ENCODE results near the gene RHBDL2.

RHBDL2 gene

GRCh38 chr1:38908821-38909220 lies 32.8 kb downstream of the RHBDL2 start:
- H3K27me3 ChIP-seq (ENCODE audit: control insufficient read depth, insufficient read depth, low read length): no peaks in the 10 kb centered on the region
- no peaks in the 10 kb centered on the region for H3K36me3 ChIP-seq (ENCODE audit: control insufficient read depth, insufficient read depth, low read length)
- H3K4me3 ChIP-seq (ENCODE audit: low read depth, low read length): no peak overlapping the region
- H3K4me1 ChIP-seq: no peaks in the 10 kb centered on the region
- H3K79me2 ChIP-seq: no peaks in the 10 kb centered on the region
- no peak overlapping the region for H3K27ac ChIP-seq
- H3K9me3 ChIP-seq (ENCODE audit: control insufficient read depth, low read length): no peaks in the 10 kb centered on the region
- TF ChIP-seq, protein P1, sequence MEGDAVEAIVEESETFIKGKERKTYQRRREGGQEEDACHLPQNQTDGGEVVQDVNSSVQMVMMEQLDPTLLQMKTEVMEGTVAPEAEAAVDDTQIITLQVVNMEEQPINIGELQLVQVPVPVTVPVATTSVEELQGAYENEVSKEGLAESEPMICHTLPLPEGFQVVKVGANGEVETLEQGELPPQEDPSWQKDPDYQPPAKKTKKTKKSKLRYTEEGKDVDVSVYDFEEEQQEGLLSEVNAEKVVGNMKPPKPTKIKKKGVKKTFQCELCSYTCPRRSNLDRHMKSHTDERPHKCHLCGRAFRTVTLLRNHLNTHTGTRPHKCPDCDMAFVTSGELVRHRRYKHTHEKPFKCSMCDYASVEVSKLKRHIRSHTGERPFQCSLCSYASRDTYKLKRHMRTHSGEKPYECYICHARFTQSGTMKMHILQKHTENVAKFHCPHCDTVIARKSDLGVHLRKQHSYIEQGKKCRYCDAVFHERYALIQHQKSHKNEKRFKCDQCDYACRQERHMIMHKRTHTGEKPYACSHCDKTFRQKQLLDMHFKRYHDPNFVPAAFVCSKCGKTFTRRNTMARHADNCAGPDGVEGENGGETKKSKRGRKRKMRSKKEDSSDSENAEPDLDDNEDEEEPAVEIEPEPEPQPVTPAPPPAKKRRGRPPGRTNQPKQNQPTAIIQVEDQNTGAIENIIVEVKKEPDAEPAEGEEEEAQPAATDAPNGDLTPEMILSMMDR (IDR thresholded peaks at IDR 0.05): no peak
- no peak overlapping the region for H2AFZ ChIP-seq
- H3K9ac ChIP-seq: no peak overlapping the region
- H3K4me2 ChIP-seq (ENCODE audit: low read length): no peak overlapping the region

DNA sequence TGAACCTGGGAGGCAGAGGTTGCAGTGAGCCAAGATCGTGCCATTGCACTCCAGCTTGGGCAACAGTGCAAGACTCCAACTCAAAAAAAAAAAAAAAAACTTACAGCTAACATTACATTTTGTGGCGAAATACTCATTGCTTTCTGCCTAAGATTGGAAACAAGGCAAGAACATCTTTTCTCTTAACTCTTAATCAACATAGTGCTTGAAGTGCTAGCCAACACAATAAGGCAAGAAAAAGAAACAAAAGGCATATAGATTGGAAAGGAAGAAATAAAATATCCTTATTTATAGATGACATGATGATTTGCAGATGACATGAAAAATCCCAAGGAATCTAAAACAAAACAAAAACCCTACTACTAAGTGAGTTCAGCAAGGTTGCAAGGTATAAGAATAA lies 35.6 kb downstream of the RHBDL2 start:
- Histone ChIP-seq H3K9me3 (ENCODE audit: control insufficient read depth, low read length) (no peaks in the 10 kb centered on the region), H3K27ac (no peak overlapping the region), H3K4me1 (no peaks in the 10 kb centered on the region), H3K4me2 (ENCODE audit: low read length) (no peak overlapping the region), H3K4me3 (ENCODE audit: low read depth, low read length) (no peak overlapping the region), H3K79me2 (no peaks in the 10 kb centered on the region), H2AFZ (no peak overlapping the region), H3K36me3 (ENCODE audit: control insufficient read depth, insufficient read depth, low read length) (no peaks in the 10 kb centered on the region), H3K9ac (no peak overlapping the region), H3K27me3 (ENCODE audit: control insufficient read depth, insufficient read depth, low read length) (no peaks in the 10 kb centered on the region)
- TF ChIP-seq, protein P1 (IDR thresholded peaks at IDR 0.05): no peak

- Histone ChIP-seq H3K79me2 (no peaks in the 10 kb centered on the region), H2AFZ (no peak overlapping the region), H3K9ac (no peak overlapping the region), H3K27me3 (ENCODE audit: control insufficient read depth, insufficient read depth, low read length) (no peaks in the 10 kb centered on the region), H3K27ac (no peak overlapping the region), H3K4me2 (ENCODE audit: low read length) (no peak overlapping the region), H3K9me3 (ENCODE audit: control insufficient read depth, low read length) (no peaks in the 10 kb centered on the region), H3K4me1 (no peaks in the 10 kb centered on the region), H3K4me3 (ENCODE audit: low read depth, low read length) (no peak overlapping the region), H3K36me3 (ENCODE audit: control insufficient read depth, insufficient read depth, low read length) (no peaks in the 10 kb centered on the region)
- TF ChIP-seq, protein P1 (IDR thresholded peaks at IDR 0.05): no peak
Measured at GRCh38 chr1:38899560-38899959, 42.1 kb downstream of the RHBDL2 start.

DNA sequence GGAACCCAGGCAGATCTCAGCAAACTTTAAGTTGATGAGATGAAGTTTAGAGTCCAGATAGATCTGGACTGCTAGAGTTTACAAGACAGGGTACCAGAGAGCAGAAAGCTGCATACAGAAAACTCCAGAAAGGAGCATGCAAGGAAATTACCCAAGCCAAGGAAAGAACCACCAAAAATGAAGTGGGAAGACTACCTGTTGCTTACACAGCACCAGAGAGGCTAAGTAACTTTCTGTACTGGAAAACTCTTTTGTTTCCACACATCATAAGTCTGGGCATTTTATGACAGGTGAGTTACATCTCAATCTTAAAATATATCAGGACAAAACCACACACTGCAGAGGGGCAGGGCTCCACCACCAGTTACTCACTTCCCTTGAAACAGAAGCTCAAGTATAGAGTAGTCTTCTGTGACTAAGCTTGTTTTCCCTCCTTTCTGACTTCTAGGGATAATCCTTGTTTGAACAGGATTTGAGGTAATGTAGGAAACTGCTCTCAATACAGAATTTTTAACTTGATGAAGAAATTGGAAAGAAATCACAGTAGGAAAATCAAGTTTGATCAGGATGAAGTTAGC lies 42.9 kb downstream of the RHBDL2 start:
- Histone ChIP-seq H3K36me3 (ENCODE audit: control insufficient read depth, insufficient read depth, low read length) (no peaks in the 10 kb centered on the region), H3K4me1 (no peaks in the 10 kb centered on the region), H3K79me2 (no peaks in the 10 kb centered on the region), H3K9me3 (ENCODE audit: control insufficient read depth, low read length) (no peaks in the 10 kb centered on the region), H3K27me3 (ENCODE audit: control insufficient read depth, insufficient read depth, low read length) (no peaks in the 10 kb centered on the region), H3K9ac (no peak overlapping the region), H3K4me2 (ENCODE audit: low read length) (no peak overlapping the region), H3K27ac (no peak overlapping the region), H2AFZ (no peak overlapping the region), H3K4me3 (ENCODE audit: low read depth, low read length) (no peak overlapping the region)
- TF ChIP-seq, protein P1 (IDR thresholded peaks at IDR 0.05): no peak

- Histone ChIP-seq H3K4me3 (ENCODE audit: low read depth, low read length) (no peak overlapping the region), H3K9ac (no peak overlapping the region), H3K27ac (no peak overlapping the region), H3K4me2 (ENCODE audit: low read length) (no peak overlapping the region), H3K9me3 (ENCODE audit: control insufficient read depth, low read length) (no peaks in the 10 kb centered on the region), H3K79me2 (no peaks in the 10 kb centered on the region), H3K36me3 (ENCODE audit: control insufficient read depth, insufficient read depth, low read length) (no peaks in the 10 kb centered on the region), H3K27me3 (ENCODE audit: control insufficient read depth, insufficient read depth, low read length) (no peaks in the 10 kb centered on the region), H2AFZ (no peak overlapping the region), H3K4me1 (no peaks in the 10 kb centered on the region)
- TF ChIP-seq, protein P1 (IDR thresholded peaks at IDR 0.05): no peak
Measured at GRCh38 chr1:38896169-38896568, 45.5 kb downstream of the RHBDL2 start.
